ENCODE data around the gene PGC. TPM values are rescaled to one million over a fixed set of nuclear protein-coding genes. Genes with fewer than 3 reads are reported as not detected.
A peak's percentile ranks its signal among the peaks of the same experiment; 100 is the strongest.

The PGC gene
- total and polyA plus RNA-seq, 10 donors, result 0.26 to 0.74 (median 0.48) TPM; not detected in 7

DNA sequence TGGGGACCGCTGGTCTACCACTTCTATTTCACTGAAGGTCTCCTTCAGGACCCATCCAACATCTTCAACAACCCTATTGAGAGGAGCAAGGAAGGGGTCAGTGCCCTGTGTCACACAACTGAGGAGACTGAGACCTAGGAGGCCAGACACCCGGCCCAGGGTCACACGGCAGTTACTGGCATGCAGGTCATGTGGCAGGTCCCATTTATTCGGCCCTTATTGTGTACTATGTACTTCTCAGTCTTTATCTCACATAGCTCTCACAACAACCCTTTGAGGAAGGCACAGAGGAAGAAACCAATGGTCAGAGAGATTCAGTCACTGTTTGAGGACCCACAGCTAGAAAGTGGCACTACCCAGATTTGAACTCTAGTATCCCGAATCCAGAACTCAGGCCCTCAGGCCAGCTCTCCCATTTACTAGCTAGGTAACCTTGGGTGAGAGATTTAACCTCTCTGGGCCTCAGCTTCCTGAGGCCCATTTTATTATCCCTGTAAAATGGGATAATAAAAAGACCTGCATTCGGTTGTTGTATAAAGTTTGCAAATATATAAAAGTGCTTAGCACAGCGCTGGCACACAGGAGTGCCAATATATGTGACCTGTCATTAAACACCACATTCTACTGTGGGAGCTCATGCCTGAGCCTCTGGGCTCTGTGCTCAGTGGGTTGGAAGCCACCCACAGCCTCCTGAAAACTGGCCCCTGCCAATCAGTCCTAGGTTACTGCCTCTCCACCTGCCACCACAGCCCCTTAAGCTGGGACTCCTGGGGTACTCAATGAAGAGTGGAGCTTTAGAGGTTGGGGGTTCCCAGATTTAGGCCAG lies 27.5 kb downstream of the PGC start:
- Histone ChIP-seq H3K27me3 (replicated peaks in 1 of 7) (no peaks in the 10 kb centered on the region), H3K9me3 (no peaks in the 10 kb centered on the region), H3K4me1 (peaks cover 36 to 100% (median 98%) of the 10 kb centered on the region in 6 donors), H3K4me3 (peak overlapping the region in 2 of 8 donors; percentile 13 to 74), H3K27ac (peak overlapping the region in 7 of 8 donors; percentile 15 to 100 (median 54)), H3K36me3 (peaks cover 0 to 23% (median 0%) of the 10 kb centered on the region in 6 donors)
- 78 to 94% (median 88%) methylated on average over 7 of the region's 7 CpGs for WGBS, 5 donors
- TF ChIP-seq POLR2AphosphoS5 (IDR thresholded peaks at IDR 0.05) (no peak), CTCF (IDR thresholded peaks at IDR 0.05 in 8 of 11, conservative IDR thresholded peaks at IDR 0.05 in 3 of 11) (no peak), POLR2A (IDR thresholded peaks at IDR 0.05) (no peak)
- intact Hi-C loops (cut with DNase I; ENCODE audit: low total_unique reads), result no loop called here
- no peak for DNase-seq

GRCh38 chr6:41718828-41719227 lies 28.4 kb downstream of the PGC start:
- no peaks in the 10 kb centered on the region for H3K27me3 ChIP-seq (replicated peaks in 1 of 7)
- DNase-seq, result no peak
- peaks cover 0 to 30% (median 0%) of the 10 kb centered on the region in 6 donors for H3K36me3 ChIP-seq
- intact Hi-C loops (cut with DNase I; ENCODE audit: low total_unique reads), result no loop called here
- no peak for TF ChIP-seq CTCF (IDR thresholded peaks at IDR 0.05 in 8 of 11, conservative IDR thresholded peaks at IDR 0.05 in 3 of 11)
- no peak for TF ChIP-seq POLR2AphosphoS5 (IDR thresholded peaks at IDR 0.05)
- no peak for TF ChIP-seq POLR2A (IDR thresholded peaks at IDR 0.05)
- H3K4me3 ChIP-seq, result no peak overlapping the region
- WGBS, 5 donors, result 69 to 95% (median 78%) methylated on average over 5 of the region's 5 CpGs
- peak overlapping the region in 3 of 8 donors; percentile 55 to 99 (median 67) for H3K27ac ChIP-seq
- peaks cover 37 to 100% (median 98%) of the 10 kb centered on the region in 6 donors for H3K4me1 ChIP-seq
- H3K9me3 ChIP-seq, result no peaks in the 10 kb centered on the region

DNA sequence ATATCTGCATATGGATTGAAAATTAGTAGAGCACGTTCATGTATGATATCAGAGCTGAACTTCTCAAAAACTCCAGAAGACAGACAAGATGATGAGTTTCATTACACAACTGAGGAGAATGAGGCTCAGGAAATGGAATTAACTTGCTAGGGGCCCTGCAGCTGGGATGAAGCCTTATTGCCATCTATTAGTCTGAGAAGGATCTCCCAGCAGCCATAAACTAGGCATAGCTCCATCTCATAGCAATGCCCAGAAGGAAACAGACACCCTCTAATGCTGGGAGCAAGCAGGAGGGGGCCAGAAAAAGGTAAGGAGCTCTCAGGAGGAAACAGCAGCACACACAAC lies 29.8 kb downstream of the PGC start:
- no peak for TF ChIP-seq CTCF (IDR thresholded peaks at IDR 0.05 in 8 of 11, conservative IDR thresholded peaks at IDR 0.05 in 3 of 11)
- TF ChIP-seq POLR2A (IDR thresholded peaks at IDR 0.05), result no peak
- no peak for TF ChIP-seq POLR2AphosphoS5 (IDR thresholded peaks at IDR 0.05)
- H3K9me3 ChIP-seq, result no peaks in the 10 kb centered on the region
- peaks cover 37 to 100% (median 98%) of the 10 kb centered on the region in 6 donors for H3K4me1 ChIP-seq
- DNase-seq, result no peak
- intact Hi-C loops (cut with DNase I; ENCODE audit: low total_unique reads), result no loop called here
- peaks cover 0 to 42% (median 0%) of the 10 kb centered on the region in 6 donors for H3K36me3 ChIP-seq
- no peaks in the 10 kb centered on the region for H3K27me3 ChIP-seq (replicated peaks in 1 of 7)
- H3K27ac ChIP-seq, result peak overlapping the region in 4 of 8 donors; percentile 55 to 80 (median 62)
- H3K4me3 ChIP-seq, result peak overlapping the region in 1 of 8 donors; percentile 14
- WGBS, 5 donors, result 56 to 91% (median 70%) methylated on average over 1 of the region's 1 CpG
